A549 (cell line): ENCODE measurements around the gene ARHGAP35. TPM values are rescaled to one million over a fixed set of nuclear protein-coding genes. Genes with fewer than 3 reads are reported as not detected.

Source experiments
- ATAC-seq, 2 experiments: fragments of 200-7000 bp in 1 of 2; fragments of >200 bp in 1 of 2; cut with Nextera tagmentation in 1 of 2; cut with Tn5 transposase in 1 of 2; 3 replicates each; pipeline versions ENCODE4 v1.8.0 to v1.9.1; 2018 to 2020; ENCODE audit warnings: mild to moderate bottlenecking in 1 of 2, moderate library complexity in 1 of 2
- CTCF ChIA-PET: fragments of 300-600 bp; sonication (Branson Sonifier 250); formaldehyde crosslinking; extraction: SDS; loops from one replicate; lab custom pipeline; 2021; ENCODE audit warnings: antibody characterized with exemption, inconsistent platforms; lab: Yijun Ruan, JAX
- POLR2A ChIA-PET: fragments of 350-600 bp; formaldehyde crosslinking; extraction: SDS; loops from one replicate; lab custom pipeline; 2021; ENCODE audit warnings: antibody characterized with exemption, inconsistent platforms; lab: Yijun Ruan, JAX
- DNase-seq, 2 experiments: peaks; one replicate each; pipeline versions ENCODE4 v3.0.0 to v3.0.0-alpha.2; 2011 to 2016; ENCODE audit warnings: low read depth in 1 of 2, low spot score in 1 of 2
- FAIRE-seq: peaks from 2 replicates; lab custom pipeline; 2011; peaks lifted over from hg19 to GRCh38; lab: Jason Lieb, UNC
- H3K27ac ChIP-seq, 2 experiments: fragments of >200 bp; sonication (Bioruptor Twin); formaldehyde crosslinking; 3 replicates each; pipeline ENCODE4 v1.5.1; 2016 to 2017
- H3K4me1 ChIP-seq: fragments of >200 bp; sonication (Bioruptor Twin); formaldehyde crosslinking; 3 replicates; pipeline ENCODE4 v1.6.1; 2016
- H3K4me2 ChIP-seq: fragments of >200 bp; sonication (Bioruptor Twin); formaldehyde crosslinking; 3 replicates; pipeline ENCODE4 v1.6.1; 2016
- H3K4me3 ChIP-seq: fragments of >200 bp; sonication (Bioruptor Twin); formaldehyde crosslinking; 3 replicates; pipeline ENCODE4 v1.5.1; 2016
- H3K9me3 ChIP-seq: fragments of >200 bp; sonication (Bioruptor Twin); formaldehyde crosslinking; 3 replicates; pipeline ENCODE4 v1.6.1; 2016
- ATOH8 ChIP-seq: fragments of 250-450 bp; sonication (Bioruptor Pico); IDR thresholded peaks from 2 replicates; pipeline ENCODE4 v1.5.0; 2020; ENCODE audit warnings: low read depth, mild to moderate bottlenecking, moderate library complexity
- BCL3 ChIP-seq: fragments of >200 bp; sonication (Bioruptor Twin); formaldehyde crosslinking; IDR thresholded peaks from 3 replicates; pipeline ENCODE4 v1.6.1; 2016
- CBX2 ChIP-seq: fragments of 200-600 bp; sonication (generic); IDR thresholded peaks from 2 replicates; pipeline ENCODE4 v1.6.1; 2016; ENCODE audit warnings: low read depth, mild to moderate bottlenecking, borderline replicate concordance
- CHD4 ChIP-seq: fragments of 200-600 bp; sonication (generic); IDR thresholded peaks from 2 replicates; pipeline ENCODE4 v1.6.1; 2016; ENCODE audit warnings: antibody characterized with exemption, mild to moderate bottlenecking, borderline replicate concordance
- EHF ChIP-seq: fragments of 250-450 bp; sonication (Bioruptor Pico); IDR thresholded peaks from 2 replicates; pipeline ENCODE4 v1.5.0; 2020; ENCODE audit warnings: mild to moderate bottlenecking
- EHMT2 ChIP-seq: fragments of 200-600 bp; sonication (generic); IDR thresholded peaks from 2 replicates; pipeline ENCODE4 v1.6.1; 2016; ENCODE audit warnings: antibody characterized with exemption, low read depth, mild to moderate bottlenecking, moderate library complexity
- FOSB ChIP-seq: fragments of 250-450 bp; sonication (Bioruptor Pico); IDR thresholded peaks from 2 replicates; pipeline ENCODE4 v1.5.0; 2020; ENCODE audit warnings: mild to moderate bottlenecking, moderate library complexity
- FOXS1 ChIP-seq: fragments of 250-450 bp; sonication (Bioruptor Pico); IDR thresholded peaks from 2 replicates; pipeline ENCODE4 v1.5.0; 2020; ENCODE audit warnings: mild to moderate bottlenecking, moderate library complexity
- GATA3 ChIP-seq: IDR thresholded peaks from 2 replicates; pipeline ENCODE4 v1.6.1; 2012; ENCODE audit warnings: borderline replicate concordance
- HDAC2 ChIP-seq: fragments of 200-600 bp; sonication (generic); IDR thresholded peaks from 2 replicates; pipeline ENCODE4 v1.6.1; 2016
- HOXA7 ChIP-seq: fragments of 250-450 bp; sonication (Bioruptor Pico); IDR thresholded peaks from 2 replicates; pipeline ENCODE4 v1.5.0; 2020; ENCODE audit warnings: mild to moderate bottlenecking, moderate library complexity
- HOXB13 ChIP-seq: fragments of 250-450 bp; sonication (Bioruptor Pico); IDR thresholded peaks from 2 replicates; pipeline ENCODE4 v1.5.0; 2020; ENCODE audit warnings: low read depth, mild to moderate bottlenecking, moderate library complexity
- HOXB5 ChIP-seq: fragments of 250-450 bp; sonication (Bioruptor Pico); IDR thresholded peaks from 2 replicates; pipeline ENCODE4 v1.5.0; 2020; ENCODE audit warnings: mild to moderate bottlenecking, moderate library complexity
- KDM1A ChIP-seq: fragments of 200-600 bp; sonication (generic); IDR thresholded peaks from 2 replicates; pipeline ENCODE4 v1.6.1; 2016; ENCODE audit warnings: low read depth, mild to moderate bottlenecking
- MAFK ChIP-seq: fragments of 450-650 bp; IDR thresholded peaks from 2 replicates; pipeline ENCODE4 v1.6.1; 2014; ENCODE audit not compliant: partially characterized antibody
- MAX ChIP-seq: IDR thresholded peaks from 2 replicates; pipeline ENCODE4 v1.6.1; 2012
- NR3C1 ChIP-seq: fragments of >200 bp; sonication (Bioruptor Twin); formaldehyde crosslinking; IDR thresholded peaks from 3 replicates; pipeline ENCODE4 v1.6.1; 2017
- PBX3 ChIP-seq: IDR thresholded peaks from 2 replicates; pipeline ENCODE4 v1.6.1; 2012
- POLR2A ChIP-seq: IDR thresholded peaks from 2 replicates; pipeline ENCODE4 v1.6.1; 2012; ENCODE audit warnings: mild to moderate bottlenecking, low read length
- RARB ChIP-seq: fragments of 250-450 bp; sonication (Bioruptor Pico); IDR thresholded peaks from 2 replicates; pipeline ENCODE4 v1.8.0; 2021; ENCODE audit warnings: mild to moderate bottlenecking, moderate library complexity
- RCOR1 ChIP-seq: fragments of 150-350 bp; IDR thresholded peaks from 2 replicates; pipeline ENCODE4 v1.6.1; 2014; ENCODE audit warnings: antibody characterized with exemption, low read length, low read depth
- REST ChIP-seq: fragments of 200-600 bp; sonication (generic); IDR thresholded peaks from 2 replicates; pipeline ENCODE4 v1.6.1; 2016; ENCODE audit warnings: antibody characterized with exemption, mild to moderate bottlenecking, moderate library complexity
- SMC3 ChIP-seq: fragments of >200 bp; sonication (Bioruptor Twin); formaldehyde crosslinking; IDR thresholded peaks from 3 replicates; pipeline ENCODE4 v1.6.1; 2018; ENCODE audit warnings: inconsistent platforms
- SREBF2 ChIP-seq: fragments of 450-650 bp; IDR thresholded peaks from 2 replicates; pipeline ENCODE4 v1.6.1; 2014; ENCODE audit warnings: mild to moderate bottlenecking, moderate library complexity
- TFCP2L1 ChIP-seq: fragments of 250-450 bp; sonication (Bioruptor Pico); IDR thresholded peaks from 2 replicates; pipeline ENCODE4 v1.5.0; 2021; ENCODE audit warnings: mild to moderate bottlenecking
- TP53 ChIP-seq: fragments of 250-450 bp; sonication (Bioruptor Pico); IDR thresholded peaks from 2 replicates; pipeline ENCODE4 v1.5.0; 2021; ENCODE audit warnings: mild to moderate bottlenecking, moderate library complexity
- ZC3H11A ChIP-seq: fragments of 450-650 bp; IDR thresholded peaks from 2 replicates; pipeline ENCODE4 v1.6.1; 2014; ENCODE audit warnings: antibody characterized with exemption, mild to moderate bottlenecking
- ZNF302 ChIP-seq: fragments of 250-450 bp; sonication (Bioruptor Pico); IDR thresholded peaks from 2 replicates; pipeline ENCODE4 v1.9.0; 2021; ENCODE audit warnings: inconsistent platforms, mild to moderate bottlenecking, moderate library complexity
- ZSCAN20 ChIP-seq: fragments of 250-450 bp; sonication (Bioruptor Pico); IDR thresholded peaks from 2 replicates; pipeline ENCODE4 v1.8.0; 2022; ENCODE audit warnings: mild to moderate bottlenecking, moderate library complexity
- WGBS: methylation state at CpG from one replicate; pipeline ENCODE4 v1.1.6; 2017; ENCODE audit errors: missing lambda C conversion rate; 5-methylcytosine and 5-hydroxymethylcytosine counted together
- polyA plus RNA-seq, 4 experiments: library from polyadenylated mRNA; depleted of rRNA in 3 of 4; stranded (reverse); fragments of >200 nt; fragmentation: RNase III in 1 of 4; extraction: RNeasy Plus Mini Kit Qiagen cat#74134 plus additional on column Dnase treatment in 1 of 4; gene quantifications; 2 replicates in 3 of 4; 3 replicates in 1 of 4; pipeline ENCODE4 v1.2.3, GENCODE V29; 2011 to 2017

The ARHGAP35 gene
- polyA plus RNA-seq, 2 of the 4 experiments (the other 2 are of a cell fraction), result 33.3 to 48.5 TPM

GRCh38 chr19:46859637-46860124 lies 1.1 kb upstream of the ARHGAP35 start:
- ATAC-seq (peak; percentile 10 to 27; a peak in 5 of 6 replicates), FAIRE-seq (no peak), DNase-seq (peak; percentile 87 to 90)
- POLR2A ChIA-PET, result interaction anchor here (0.6 to 3.1 kb wide), 13 partner anchors 9 to 254 kb away, joined by 3 to 13 read pairs (median 3); partner anchors contain the start of genes AP2S1, SLC1A5 and ZC3H4
- Histone ChIP-seq H3K27ac (peak overlapping the region; percentile 69 to 99), H3K4me1 (peaks cover 49% of the 10 kb centered on the region), H3K4me2 (peak overlapping the region; percentile 78), H3K4me3 (peak overlapping the region; percentile 37), H3K9me3 (no peaks in the 10 kb centered on the region)
- TF ChIP-seq POLR2A, result peak; percentile 42
- TF ChIP-seq BCL3, result peak; percentile 8; the same call in 2 of the 3 replicates
- TF ChIP-seq GATA3, result no peak
- peak; percentile 51; the same call in 1 of the 2 replicates for TF ChIP-seq FOXS1 (CRISPR knock-in tag)
- peak; percentile 92 for TF ChIP-seq KDM1A
- 0 out of 2 replicates have a peak, but pooled peaks have one; percentile 42 for TF ChIP-seq EHF
- peak; percentile 62; the same call in 1 of the 2 replicates for TF ChIP-seq RCOR1
- TF ChIP-seq HDAC2, result peak; percentile 83; the same call in 1 of the 2 replicates
- no peak for TF ChIP-seq NR3C1
- peak; percentile 75; the same call in 1 of the 2 replicates for TF ChIP-seq TFCP2L1 (CRISPR knock-in tag)
- TF ChIP-seq PBX3, result no peak
- peak; percentile 76; the same call in 1 of the 2 replicates for TF ChIP-seq TP53 (CRISPR knock-in tag)
- no peak for TF ChIP-seq SMC3
- no peak for TF ChIP-seq MAFK
- peak; percentile 88; the same call in 1 of the 2 replicates for TF ChIP-seq HOXB13 (CRISPR knock-in tag)
- no peak for TF ChIP-seq MAX
- TF ChIP-seq ZNF302 (CRISPR knock-in tag), result no peak
- TF ChIP-seq RARB (CRISPR knock-in tag), result peak; percentile 8; the same call in 1 of the 2 replicates
- no peak for TF ChIP-seq HOXA7 (CRISPR knock-in tag)
- TF ChIP-seq CHD4, result peak; percentile 87; the same call in 1 of the 2 replicates
- 0 out of 2 replicates have a peak, but pooled peaks have one; percentile 74 for TF ChIP-seq ATOH8 (CRISPR knock-in tag)
- TF ChIP-seq HOXB5, result peak; percentile 84
- no peak for TF ChIP-seq SREBF2
- no peak for TF ChIP-seq FOSB (CRISPR knock-in tag)
- CTCF ChIA-PET, result interaction anchor here (0.6 to 8.0 kb wide), 12 partner anchors 10 to 172 kb away, joined by 3 to 339 read pairs (median 4); no protein-coding TSS in a partner anchor
- 10% methylated on average over 18 of the region's 18 CpGs for WGBS

GRCh38 chr19:46860125-46860845 lies 512 bp upstream of the ARHGAP35 start:
- CTCF ChIA-PET, result interaction anchor here (0.6 to 8.0 kb wide), 8 partner anchors 18 to 171 kb away, joined by 3 to 339 read pairs (median 6); no protein-coding TSS in a partner anchor
- ATAC-seq (peak; percentile 75 to 86), FAIRE-seq (peak; percentile 76), DNase-seq (peak; percentile 98 to 100)
- WGBS, result 3% methylated on average over 46 of the region's 89 CpGs
- POLR2A ChIA-PET, result interaction anchor here (0.6 to 3.1 kb wide), 12 partner anchors 10 to 253 kb away, joined by 3 to 13 read pairs (median 4); partner anchors contain the start of genes AP2S1, SLC1A5 and ZC3H4
- peaks cover 55% of the 10 kb centered on the region for H3K4me1 ChIP-seq
- H3K4me3 ChIP-seq, result peak overlapping the region; percentile 94
- H3K4me2 ChIP-seq, result peak overlapping the region; percentile 96
- peak overlapping the region; percentile 99 for H3K27ac ChIP-seq
- no peaks in the 10 kb centered on the region for H3K9me3 ChIP-seq
- TF ChIP-seq MAFK (no peak), REST (peak; percentile 87), FOXS1 (CRISPR knock-in tag) (no peak), MAX (peak; percentile 99), POLR2A (peak; percentile 91; the same call in 1 of the 2 replicates), ZNF302 (CRISPR knock-in tag) (no peak), RARB (CRISPR knock-in tag) (no peak), CBX2 (no peak), ZSCAN20 (CRISPR knock-in tag) (no peak), EHMT2 (no peak), ZC3H11A (no peak), HOXB5 (no peak; the same call in 1 of the 2 replicates)
